ENCODE measurements around the gene TMEM205. TPM values are rescaled to one million over a fixed set of nuclear protein-coding genes. Genes with fewer than 3 reads are reported as not detected.

Gene TMEM205
- total and polyA plus RNA-seq, 2 of the 8 experiments (the other 6 are each of a cell fraction or from before 2014, with no cell fraction given), result 73.5 to 423 TPM

GRCh38 chr19:11346104-11346940 is at the start of gene TMEM205, which contains the start of gene CCDC159 (continued):
- TF ChIP-seq RXRA (IDR thresholded peaks at IDR 0.05; ENCODE audit: insufficient read depth, low read depth, low read length), result no peak
- TF ChIP-seq SP4 (IDR thresholded peaks at IDR 0.05; ENCODE audit: low read length), result 0 out of 2 replicates have a peak, but pooled peaks have one; percentile 47
- 0 out of 2 replicates have a peak, but pooled peaks have one; percentile 21 for TF ChIP-seq TCF12 (IDR thresholded peaks at IDR 0.05; ENCODE audit: low read depth, low read length)
- TF ChIP-seq FOSL1 (IDR thresholded peaks at IDR 0.05; ENCODE audit: insufficient read depth, low read depth, low read length), result no peak
- no peak; the same call in 1 of the 2 replicates for TF ChIP-seq TEAD4 (IDR thresholded peaks at IDR 0.05; ENCODE audit: low read depth, low read length)
